Chondrocyte (in vitro differentiated cells): ENCODE results near the gene CREB5. TPM values are rescaled to one million over a fixed set of nuclear protein-coding genes. Genes with fewer than 3 reads are reported as not detected.

Experiments used
- DNase-seq: peaks from one replicate; pipeline ENCODE4 v3.0.0; 2021; ENCODE audit warnings: mixed read lengths, low spot score
- H3K27ac Mint-ChIP-seq: one replicate; pipeline ENCODE4 v1.8.0; 2021; ENCODE audit warnings: mild to moderate bottlenecking, moderate library complexity, mixed read lengths; ENCODE audit not compliant: unreplicated experiment
- H3K27me3 Mint-ChIP-seq: 2 replicates; pipeline ENCODE4 v1.8.0; 2021; ENCODE audit warnings: low read depth, mixed read lengths
- H3K36me3 Mint-ChIP-seq: 2 replicates; pipeline ENCODE4 v1.8.0; 2021; ENCODE audit warnings: low read depth, mixed read lengths
- H3K4me1 Mint-ChIP-seq: 2 replicates; pipeline ENCODE4 v1.8.0; 2021; ENCODE audit warnings: low read depth, mild to moderate bottlenecking, mixed read lengths
- H3K4me3 Mint-ChIP-seq: one replicate; pipeline ENCODE4 v1.8.0; 2021; ENCODE audit warnings: mild to moderate bottlenecking, moderate library complexity, mixed read lengths; ENCODE audit not compliant: unreplicated experiment
- H3K9me3 Mint-ChIP-seq: 2 replicates; pipeline ENCODE4 v1.8.0; 2021; ENCODE audit warnings: low read depth, mixed read lengths
- CTCF ChIP-seq: fragments of 200-600 bp; sonication (generic); IDR thresholded peaks from 2 replicates; pipeline ENCODE4 v1.5.0; 2021; ENCODE audit warnings: antibody characterized with exemption, mild to moderate bottlenecking, moderate library complexity
- total RNA-seq: library from RNA; stranded (reverse); gene quantifications from 3 replicates; pipeline ENCODE4 v1.2.1, GENCODE V29; 2021

The CREB5 gene
- total RNA-seq, 1 donor from 2014 or later, result 8.2 TPM

DNA sequence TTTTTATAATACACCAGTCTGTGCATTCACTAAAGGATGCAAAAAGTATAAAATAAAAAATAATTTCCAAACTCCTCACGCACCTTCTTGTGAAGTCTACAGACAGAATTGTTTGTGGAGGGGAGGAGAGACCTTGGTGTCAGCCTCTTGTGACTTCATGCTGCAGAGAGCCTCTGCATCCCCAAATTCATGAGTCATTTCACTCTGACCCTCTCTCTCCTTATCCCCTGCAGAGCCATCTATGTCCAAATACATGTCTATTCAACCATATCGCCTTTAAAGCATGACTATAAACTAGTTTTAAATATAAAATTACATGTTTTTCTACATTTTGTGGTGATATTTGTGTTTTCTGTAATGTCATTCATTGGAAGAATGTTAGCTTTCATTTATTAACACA is 6.0 kb downstream of the CREB5 start:
- Mint-ChIP-seq H3K27me3 (no peaks in the 10 kb centered on the region), H3K36me3 (no peaks in the 10 kb centered on the region), H3K9me3 (no peaks in the 10 kb centered on the region), H3K4me3 (no peak overlapping the region), H3K4me1 (no peaks in the 10 kb centered on the region), H3K27ac (no peak overlapping the region)
- no peak for DNase-seq
- no peak for TF ChIP-seq CTCF

DNA sequence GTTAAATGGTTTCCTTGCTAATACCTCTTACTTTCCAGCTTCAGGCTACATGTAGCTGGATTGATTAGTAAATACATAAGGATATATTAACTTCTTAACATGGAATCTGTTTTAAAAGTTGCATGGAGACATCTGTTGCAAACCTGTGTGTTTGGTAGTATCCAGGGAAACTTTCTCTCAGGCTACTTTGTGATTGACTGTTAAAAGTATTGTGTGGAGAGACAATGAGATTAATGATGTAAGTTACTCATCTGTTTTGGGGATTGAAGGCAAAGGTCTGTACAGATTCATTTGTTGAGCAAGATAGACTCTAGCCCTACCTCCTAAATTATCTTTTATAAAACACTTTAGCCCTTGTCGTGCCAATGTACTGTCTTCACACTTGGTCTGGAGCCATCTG is 6.6 kb downstream of the CREB5 start:
- H3K4me3 Mint-ChIP-seq, result no peak overlapping the region
- no peaks in the 10 kb centered on the region for H3K36me3 Mint-ChIP-seq
- H3K27me3 Mint-ChIP-seq, result no peaks in the 10 kb centered on the region
- no peak for DNase-seq
- H3K27ac Mint-ChIP-seq, result no peak overlapping the region
- H3K4me1 Mint-ChIP-seq, result no peaks in the 10 kb centered on the region
- TF ChIP-seq CTCF, result no peak
- no peaks in the 10 kb centered on the region for H3K9me3 Mint-ChIP-seq

- Mint-ChIP-seq H3K4me1 (no peaks in the 10 kb centered on the region), H3K4me3 (no peak overlapping the region), H3K36me3 (no peaks in the 10 kb centered on the region), H3K27ac (no peak overlapping the region), H3K27me3 (no peaks in the 10 kb centered on the region), H3K9me3 (no peaks in the 10 kb centered on the region)
- DNase-seq, result no peak
- TF ChIP-seq CTCF, result no peak
Measured at GRCh38 chr7:28419716-28420115, 7.4 kb downstream of the CREB5 start.

- Mint-ChIP-seq H3K27me3 (no peaks in the 10 kb centered on the region), H3K4me3 (no peak overlapping the region), H3K9me3 (no peaks in the 10 kb centered on the region), H3K4me1 (no peaks in the 10 kb centered on the region), H3K36me3 (peaks cover 2% of the 10 kb centered on the region), H3K27ac (no peak overlapping the region)
- no peak for DNase-seq
- TF ChIP-seq CTCF, result no peak
Measured at GRCh38 chr7:28423112-28423511, 10.8 kb downstream of the CREB5 start.

GRCh38 chr7:28423918-28424514 is 11.7 kb downstream of the CREB5 start:
- H3K4me3 Mint-ChIP-seq, result no peak overlapping the region
- no peaks in the 10 kb centered on the region for H3K9me3 Mint-ChIP-seq
- H3K27me3 Mint-ChIP-seq, result no peaks in the 10 kb centered on the region
- TF ChIP-seq CTCF, result no peak
- H3K36me3 Mint-ChIP-seq, result peaks cover 3% of the 10 kb centered on the region
- no peak for DNase-seq
- H3K4me1 Mint-ChIP-seq, result no peaks in the 10 kb centered on the region
- no peak overlapping the region for H3K27ac Mint-ChIP-seq
